NOMO-1 treated with dmso at 0.1 percent for 144 hours (cell line): ENCODE data around the gene PLCD3.

ENCODE experiments used
- DNase-seq: peaks from one replicate; lab custom pipeline; 2025; ENCODE audit not compliant: unreplicated experiment; lab: John Stamatoyannopoulos, UW

Gene PLCD3

DNA sequence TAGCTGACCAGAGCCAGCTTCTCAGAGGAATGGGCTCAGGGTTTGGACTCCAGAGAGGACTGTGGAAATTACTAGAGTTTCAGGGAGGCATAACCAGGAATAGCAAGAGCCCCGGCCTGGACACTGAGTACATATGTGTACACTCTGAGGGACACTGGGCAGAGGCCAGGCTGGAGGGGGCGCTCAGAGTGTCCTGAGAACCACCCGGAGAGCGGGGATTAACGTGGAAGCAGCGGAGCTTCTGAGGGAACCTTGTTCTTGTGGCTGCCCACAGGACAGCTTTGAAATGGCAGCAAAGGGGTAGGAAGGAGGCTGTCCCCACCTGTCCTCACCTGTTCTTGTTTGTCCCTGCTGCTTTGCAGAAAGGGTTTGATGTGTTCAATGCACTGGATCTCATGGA is 27.8 kb downstream of the PLCD3 start:
- DNase-seq = no peak

GRCh38 chr17:45104029-45104428 is 28.3 kb downstream of the PLCD3 start:
- DNase-seq = no peak

DNA sequence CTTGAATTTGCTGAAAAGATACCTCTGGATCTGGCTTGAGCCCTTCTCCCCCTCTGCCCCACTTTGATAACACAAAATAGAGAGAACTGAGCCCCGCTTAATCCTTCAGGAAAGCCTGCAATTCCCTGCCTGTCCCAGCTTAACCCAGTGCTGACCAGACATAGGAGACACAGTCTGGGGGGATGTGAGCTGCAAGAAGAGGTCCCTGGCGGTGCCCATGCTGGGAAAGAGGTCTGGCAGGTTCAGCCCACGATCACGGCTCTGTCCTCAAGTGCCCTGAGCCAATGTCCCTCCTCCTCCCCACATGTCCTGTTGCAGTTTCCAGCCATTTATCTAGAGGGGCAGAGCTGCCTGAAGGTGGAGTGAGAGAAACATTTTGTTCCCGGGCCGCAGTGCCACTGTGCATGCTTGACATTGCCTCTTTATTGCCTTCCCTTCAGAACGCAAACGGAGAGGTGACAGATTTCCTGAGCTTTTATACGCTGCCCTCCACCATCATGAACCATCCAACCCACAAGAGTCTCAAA is 29.0 kb downstream of the PLCD3 start:
- no peak for DNase-seq

DNA sequence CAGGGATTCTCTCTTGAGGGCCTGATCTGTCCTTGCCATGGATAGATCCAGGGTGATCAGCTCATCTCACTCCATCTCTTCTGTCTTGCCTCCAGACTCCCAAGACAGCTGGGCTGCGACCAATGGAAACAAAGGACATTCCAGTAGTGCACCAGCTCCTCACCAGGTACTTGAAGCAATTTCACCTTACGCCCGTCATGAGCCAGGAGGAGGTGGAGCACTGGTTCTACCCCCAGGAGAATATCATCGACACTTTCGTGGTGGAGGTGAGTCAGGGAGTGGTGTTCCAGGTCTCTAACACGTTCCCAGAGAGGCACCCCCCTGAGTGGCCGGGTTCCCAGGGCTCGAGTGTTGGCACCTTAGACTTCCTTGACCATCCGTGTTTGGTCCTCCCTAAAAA is 29.5 kb downstream of the PLCD3 start:
- no peak for DNase-seq

GRCh38 chr17:45101883-45102811 is 30.2 kb downstream of the PLCD3 start:
- DNase-seq = no peak

DNA sequence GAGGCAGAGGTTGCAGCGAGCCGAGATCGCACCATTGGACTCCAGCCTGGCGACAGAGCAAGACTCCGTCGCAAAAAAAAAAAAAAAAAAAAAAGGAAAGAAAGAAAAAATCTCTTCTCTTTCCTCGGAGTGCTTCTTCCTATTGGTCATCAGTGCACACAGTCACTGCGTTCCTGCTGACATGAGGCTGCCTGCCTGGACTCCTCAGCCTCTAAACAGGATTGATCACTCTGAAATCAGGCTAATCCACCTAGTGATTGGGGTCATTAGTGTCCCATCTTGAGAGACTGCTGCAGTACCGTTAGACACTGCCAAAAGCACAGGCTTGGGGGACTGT is 30.8 kb downstream of the PLCD3 start:
- no peak for DNase-seq

- DNase-seq = peak; percentile 6
These were observed 33.3 kb downstream of the PLCD3 start for GRCh38 chr17:45098869-45099616.

DNA sequence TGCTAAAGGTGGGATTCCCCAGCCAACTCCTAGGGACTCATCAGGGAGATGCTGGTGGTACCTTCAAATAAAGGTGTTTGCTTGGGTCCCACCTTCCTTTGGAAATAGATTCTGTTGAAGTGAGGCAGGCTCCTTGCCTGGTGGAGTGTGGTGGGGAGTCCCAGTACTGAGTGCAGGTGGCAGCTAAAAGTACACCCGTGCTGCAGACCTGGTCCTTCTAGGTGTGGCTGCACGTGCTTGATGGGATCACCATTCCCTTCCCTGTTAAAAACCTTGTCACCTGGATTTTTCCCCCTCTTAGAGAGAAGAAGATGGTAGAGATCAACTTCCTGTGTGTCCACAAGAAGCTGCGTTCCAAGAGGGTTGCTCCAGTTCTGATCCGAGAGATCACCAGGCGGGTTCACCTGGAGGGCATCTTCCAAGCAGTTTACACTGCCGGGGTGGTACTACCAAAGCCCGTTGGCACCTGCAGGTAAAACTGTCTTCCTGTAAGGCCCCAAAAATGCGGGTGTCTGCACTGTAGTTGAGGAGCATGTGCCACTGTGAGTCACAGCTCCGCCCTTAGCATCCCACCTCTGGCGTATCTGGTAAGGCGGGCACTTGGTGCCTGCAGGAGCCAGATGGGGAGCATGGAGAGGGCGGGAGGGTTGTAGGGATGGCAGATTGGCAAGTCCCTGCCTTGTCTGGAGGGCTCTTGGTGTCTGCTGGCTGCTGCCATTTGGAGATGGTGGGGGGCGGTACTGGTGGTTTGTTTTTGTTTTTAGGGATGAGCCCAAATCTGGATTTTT is 34.0 kb downstream of the PLCD3 start:
- no peak for DNase-seq

DNA sequence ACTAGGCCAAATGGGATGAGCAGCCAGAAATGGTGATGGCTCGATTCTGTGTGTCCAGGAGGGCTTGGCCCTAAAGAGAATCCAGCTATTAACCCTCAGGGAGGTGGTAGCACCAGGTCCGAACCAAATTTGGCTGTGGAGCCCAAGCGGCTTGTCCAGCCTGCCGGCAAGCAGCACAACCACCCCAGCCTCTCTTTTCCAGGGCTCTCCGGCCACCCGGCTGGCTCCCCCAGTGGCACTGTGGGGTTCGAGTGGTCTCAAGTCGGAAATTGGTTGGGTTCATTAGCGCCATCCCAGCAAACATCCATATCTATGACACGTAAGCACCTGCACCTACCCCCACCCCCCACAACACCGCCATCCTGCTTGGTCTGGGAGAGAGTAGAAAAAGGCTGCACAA is 35.4 kb downstream of the PLCD3 start:
- no peak for DNase-seq

- DNase-seq = no peak
These were observed 36.2 kb downstream of the PLCD3 start for GRCh38 chr17:45096141-45096540.

DNA sequence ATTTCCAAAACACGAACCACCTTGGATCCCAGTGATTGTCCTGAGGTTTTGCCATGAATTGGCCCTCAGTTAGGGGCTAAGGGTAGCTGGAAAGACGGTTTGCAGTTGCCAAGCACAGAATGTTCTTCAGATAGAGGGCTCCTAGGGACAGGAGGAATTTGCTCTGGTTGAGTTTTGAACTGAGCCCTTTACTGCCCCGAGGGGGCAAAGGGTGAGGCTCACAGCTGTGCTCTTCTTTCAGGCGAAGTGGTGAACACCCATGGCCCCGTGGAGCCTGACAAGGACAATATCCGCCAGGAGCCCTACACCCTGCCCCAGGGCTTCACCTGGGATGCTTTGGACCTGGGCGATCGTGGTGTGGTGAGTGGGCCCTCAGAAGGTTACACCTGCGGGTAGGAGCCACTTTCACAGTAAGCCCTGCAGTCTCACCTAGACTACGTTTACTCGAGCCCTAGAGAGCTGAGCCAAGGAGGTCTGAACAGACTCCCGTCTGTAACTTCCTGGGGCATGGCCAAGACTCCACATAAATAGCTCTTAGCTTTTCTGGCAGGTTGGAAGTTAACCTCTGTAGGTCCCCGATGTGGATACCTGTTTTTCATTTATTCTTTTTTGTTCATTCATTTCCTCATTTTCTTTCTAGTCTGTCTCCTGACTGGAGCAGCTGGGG is 38.7 kb downstream of the PLCD3 start:
- DNase-seq = no peak

GRCh38 chr17:45092911-45093430 is 39.3 kb downstream of the PLCD3 start:
- DNase-seq = no peak

GRCh38 chr17:45091778-45092425 is 40.4 kb downstream of the PLCD3 start:
- no peak for DNase-seq

DNA sequence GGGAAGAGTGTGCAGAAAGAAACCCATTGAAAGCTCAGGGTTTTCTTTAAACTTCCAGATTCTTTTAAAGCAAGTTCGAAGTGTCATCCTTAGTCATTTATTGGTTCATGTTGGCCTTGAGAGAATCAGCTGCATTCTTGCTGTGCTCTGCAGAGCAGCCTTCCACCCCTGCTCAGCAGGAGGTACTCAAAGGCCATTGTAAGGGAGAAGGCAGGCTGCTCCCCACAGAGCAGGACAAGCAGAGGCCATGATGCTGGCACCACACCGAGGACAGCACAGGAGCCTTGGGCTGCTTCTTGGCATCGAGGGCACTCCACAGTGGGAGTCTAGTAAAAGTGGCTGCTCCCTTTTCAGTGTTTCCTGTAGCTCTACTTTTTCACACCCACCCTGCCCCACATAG is 41.6 kb downstream of the PLCD3 start:
- DNase-seq = no peak

GRCh38 chr17:45088741-45089140 is 43.6 kb downstream of the PLCD3 start:
- DNase-seq = no peak

- no peak for DNase-seq
These were observed 44.3 kb downstream of the PLCD3 start for GRCh38 chr17:45087978-45088377.

DNA sequence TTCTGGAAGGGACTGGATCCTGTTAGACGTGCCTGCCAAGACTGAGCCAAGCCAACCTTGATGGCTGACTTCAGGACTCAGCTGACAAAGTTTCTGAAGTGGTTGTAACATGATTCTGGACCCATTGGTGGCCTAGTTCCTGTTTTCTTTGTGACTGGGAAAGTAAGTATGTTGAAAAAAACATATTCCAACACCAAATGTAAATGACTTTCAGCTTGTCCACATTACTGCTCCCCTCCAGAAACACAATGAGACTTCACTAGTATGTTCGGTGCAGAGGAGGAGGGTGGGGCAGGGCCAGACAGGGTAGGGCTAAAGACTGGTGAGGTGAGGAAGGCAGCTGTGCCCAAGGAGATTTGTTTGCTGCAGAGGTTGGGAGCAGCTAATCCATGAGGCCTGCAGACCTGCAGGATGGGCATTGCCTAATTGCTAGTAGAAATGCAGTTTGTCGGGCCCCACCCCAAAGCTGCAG is 44.8 kb downstream of the PLCD3 start:
- DNase-seq = no peak

DNA sequence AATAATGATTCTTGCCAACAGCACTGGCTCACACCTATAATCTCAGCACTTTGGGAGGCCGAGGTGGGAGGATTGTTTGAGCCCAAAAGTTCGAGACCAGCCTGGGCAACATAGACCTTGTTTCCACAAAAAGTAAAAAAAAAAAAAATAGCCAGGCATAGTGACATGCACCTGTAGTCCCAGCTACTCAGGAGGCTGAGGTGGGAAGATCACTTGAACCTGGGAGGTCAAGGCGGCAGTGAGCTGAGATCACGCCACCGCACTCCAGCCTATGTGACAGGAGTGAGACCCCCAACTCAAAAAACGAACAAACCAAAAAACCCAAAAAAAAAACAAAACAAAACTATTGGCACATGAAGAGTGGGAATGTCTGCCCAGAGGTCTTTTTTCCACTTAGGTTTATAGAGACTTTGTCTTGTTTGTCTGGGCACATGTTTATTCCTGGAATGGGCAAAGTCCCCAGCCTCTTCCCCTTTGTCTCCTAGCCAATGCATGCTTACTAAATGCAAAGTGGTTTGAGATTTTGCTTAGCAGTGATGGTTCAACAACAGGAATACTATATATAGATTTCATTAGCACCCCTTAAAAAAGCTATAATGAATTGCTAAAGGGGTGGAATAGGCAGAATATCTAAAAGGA is 45.3 kb downstream of the PLCD3 start:
- DNase-seq = no peak

GRCh38 chr17:45086391-45086790 is 45.9 kb downstream of the PLCD3 start:
- DNase-seq = no peak
